Stomach (tissue), 4 donors: ENCODE results near the gene RABL2B.

Source experiments
- EP300 ChIP-seq: sonication (generic); formaldehyde crosslinking; IDR thresholded peaks from one replicate; pipeline ENCODE4 v1.6.1; 2017; ENCODE audit warnings: antibody characterized with exemption
- TF ChIP-seq, protein P1 (sequence below), 7 experiments: fragments of 450-650 bp in 4 of 7; fragments of 200-600 bp in 3 of 7; sonication (generic) in 3 of 7; IDR thresholded peaks; one replicate each; pipeline ENCODE4 v1.5.1; 2016 to 2019; ENCODE audit warnings: antibody characterized with exemption in 7 of 7, control low read depth in 2 of 7, mild to moderate bottlenecking in 1 of 7

DNA sequence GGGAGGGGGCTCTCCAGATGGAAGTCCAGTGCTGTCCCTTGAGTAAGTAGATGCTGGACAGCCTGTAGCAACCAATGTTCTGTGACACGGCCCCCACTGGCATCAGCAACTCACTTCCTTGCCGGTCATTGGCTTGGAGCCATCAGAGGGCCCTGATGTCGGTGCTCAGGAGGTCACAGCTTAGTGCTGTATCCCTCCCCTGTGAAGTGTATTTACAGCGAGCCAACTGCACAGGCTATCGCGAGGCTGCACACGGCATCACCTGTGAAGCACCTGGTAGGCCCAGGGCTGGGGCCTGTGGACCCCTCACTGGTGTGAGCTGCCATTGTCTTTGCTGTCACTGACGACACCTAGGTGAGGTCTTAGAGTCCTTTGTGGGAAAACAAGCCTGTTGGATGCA, 58.8 kb downstream of the RABL2B start:
- no peak for TF ChIP-seq EP300
- TF ChIP-seq, protein P1, sequence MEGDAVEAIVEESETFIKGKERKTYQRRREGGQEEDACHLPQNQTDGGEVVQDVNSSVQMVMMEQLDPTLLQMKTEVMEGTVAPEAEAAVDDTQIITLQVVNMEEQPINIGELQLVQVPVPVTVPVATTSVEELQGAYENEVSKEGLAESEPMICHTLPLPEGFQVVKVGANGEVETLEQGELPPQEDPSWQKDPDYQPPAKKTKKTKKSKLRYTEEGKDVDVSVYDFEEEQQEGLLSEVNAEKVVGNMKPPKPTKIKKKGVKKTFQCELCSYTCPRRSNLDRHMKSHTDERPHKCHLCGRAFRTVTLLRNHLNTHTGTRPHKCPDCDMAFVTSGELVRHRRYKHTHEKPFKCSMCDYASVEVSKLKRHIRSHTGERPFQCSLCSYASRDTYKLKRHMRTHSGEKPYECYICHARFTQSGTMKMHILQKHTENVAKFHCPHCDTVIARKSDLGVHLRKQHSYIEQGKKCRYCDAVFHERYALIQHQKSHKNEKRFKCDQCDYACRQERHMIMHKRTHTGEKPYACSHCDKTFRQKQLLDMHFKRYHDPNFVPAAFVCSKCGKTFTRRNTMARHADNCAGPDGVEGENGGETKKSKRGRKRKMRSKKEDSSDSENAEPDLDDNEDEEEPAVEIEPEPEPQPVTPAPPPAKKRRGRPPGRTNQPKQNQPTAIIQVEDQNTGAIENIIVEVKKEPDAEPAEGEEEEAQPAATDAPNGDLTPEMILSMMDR (IDR thresholded peaks at IDR 0.05), result no peak
